GM10266 (cell line): ENCODE measurements around the gene EXOSC5.
"Not testable (repeated sequence)": the region's sequence is repeated elsewhere in the genome, so short reads cannot be mapped to it uniquely, and the experiment has no call there.

Experiments used
- DNase-seq: peaks from one replicate; pipeline ENCODE4 v3.0.0; 2012; ENCODE audit errors: extremely low spot score
- CTCF ChIP-seq: IDR thresholded peaks from 2 replicates; pipeline ENCODE4 v1.5.1; 2012; ENCODE audit warnings: mild to moderate bottlenecking, low read depth; ENCODE audit not compliant: control insufficient read depth, insufficient read depth; ENCODE audit errors: missing control alignments

The EXOSC5 gene

GRCh38 chr19:41352279-41352608 is 44.9 kb downstream of the EXOSC5 start:
- DNase-seq, result no peak
- TF ChIP-seq CTCF, result no peak

GRCh38 chr19:41351339-41352245 is 45.6 kb downstream of the EXOSC5 start:
- no peak for TF ChIP-seq CTCF
- DNase-seq, result peak; percentile 87

GRCh38 chr19:41350735-41351338 is 46.3 kb downstream of the EXOSC5 start:
- DNase-seq, result no peak
- TF ChIP-seq CTCF, result no peak

- not testable (repeated sequence) for DNase-seq
Measured at GRCh38 chr19:41346916-41347315, 50.2 kb downstream of the EXOSC5 start.

- no peak for TF ChIP-seq CTCF
Measured at GRCh38 chr19:41344162-41344561, 53.0 kb downstream of the EXOSC5 start.

GRCh38 chr19:41341669-41342490 is 55.3 kb downstream of the EXOSC5 start:
- TF ChIP-seq CTCF, result no peak
- DNase-seq, result no peak

More at GRCh38 chr19:41344162-41344561, 53.0 kb downstream of the EXOSC5 start:
- no peak for DNase-seq

- DNase-seq, result no peak
Measured at GRCh38 chr19:41339936-41340335, 57.2 kb downstream of the EXOSC5 start.

More at GRCh38 chr19:41339936-41340335, 57.2 kb downstream of the EXOSC5 start:
- TF ChIP-seq CTCF, result no peak
